ENCODE results near the gene SBF2. TPM values are rescaled to one million over a fixed set of nuclear protein-coding genes. Genes with fewer than 3 reads are reported as not detected.

Gene SBF2
- total and polyA plus RNA-seq, 2 donors (not counting 1 experiment from before 2014, with no cell fraction given): 5.6 to 17.7 TPM

DNA sequence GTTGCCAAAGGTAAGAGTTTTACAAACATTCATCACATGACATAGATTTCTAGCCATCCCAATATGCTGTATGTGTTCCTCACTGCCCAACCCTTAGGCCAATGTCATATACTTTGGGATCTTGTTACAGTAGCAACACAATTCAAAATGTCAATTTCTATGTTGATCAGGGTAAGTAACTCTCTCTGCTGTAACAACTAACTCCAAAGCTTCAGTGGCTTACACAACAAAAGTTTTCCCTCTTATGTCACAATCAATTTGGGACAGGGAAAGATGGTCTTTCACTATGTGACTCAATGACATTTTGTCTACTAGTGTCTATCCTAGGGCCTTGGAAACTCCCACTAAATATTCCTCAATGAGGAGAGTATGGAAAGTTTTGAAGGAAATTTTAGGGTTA is 144.5 kb downstream of the SBF2 start:
- no peaks in the 10 kb centered on the region for H3K4me1 Mint-ChIP-seq
- H3K9me3 Mint-ChIP-seq (ENCODE audit: insufficient read depth): peaks cover 6% of the 10 kb centered on the region
- Histone ChIP-seq H3K36me3 (replicated peaks in 1 of 2; ENCODE audit: control extremely low read depth in 1 of 2, control insufficient read depth in 1 of 2, extremely low read depth in 1 of 2, insufficient read depth in 2 of 2, low read length in 1 of 2) (no peaks in the 10 kb centered on the region), H2AFZ (ENCODE audit: insufficient read depth, low read depth, low read length, poor library complexity, severe bottlenecking) (no peak overlapping the region), H3K79me2 (ENCODE audit: control insufficient read depth, insufficient read depth, low read length) (no peaks in the 10 kb centered on the region), H3K27me3 (replicated peaks in 1 of 4; ENCODE audit: control extremely low read depth in 1 of 4, control insufficient read depth in 3 of 4, insufficient read depth in 4 of 4, low read length in 3 of 4) (no peaks in the 10 kb centered on the region), H3K4me2 (replicated peaks; ENCODE audit: low read depth, low read length, poor library complexity, severe bottlenecking) (no peak overlapping the region), H3K4me3 (ENCODE audit: control extremely low read depth in 1 of 5, extremely low read depth in 1 of 5, insufficient read depth in 1 of 5, low read depth in 2 of 5, low read length in 4 of 5) (no peak overlapping the region), H3K4me1 (ENCODE audit: control insufficient read depth in 2 of 2, insufficient read depth in 2 of 2, low read length in 2 of 2) (no peaks in the 10 kb centered on the region), H3K27ac (ENCODE audit: low read length in 2 of 2) (no peak overlapping the region), H3K9ac (ENCODE audit: low read length) (no peak overlapping the region), H3K9me3 (ENCODE audit: control extremely low read depth in 1 of 3, control insufficient read depth in 2 of 3, insufficient read depth in 1 of 3, low read length in 2 of 3) (peaks cover 0 to 3% (median 0%) of the 10 kb centered on the region in 3 donors), H4K20me1 (ENCODE audit: control insufficient read depth, insufficient read depth, low read length, poor library complexity, severe bottlenecking) (no peaks in the 10 kb centered on the region)
- H3K4me3 Mint-ChIP-seq: no peak overlapping the region
- intact Hi-C loops (cut with micrococcal nuclease): no loop called here
- ATAC-seq (ENCODE audit: low read depth) (no peak), DNase-seq (no peak)
- ChIA-PET POLR2A (no interaction called here), CTCF (no interaction called here)
- no peaks in the 10 kb centered on the region for H3K27me3 Mint-ChIP-seq
- TF ChIP-seq, protein P1, sequence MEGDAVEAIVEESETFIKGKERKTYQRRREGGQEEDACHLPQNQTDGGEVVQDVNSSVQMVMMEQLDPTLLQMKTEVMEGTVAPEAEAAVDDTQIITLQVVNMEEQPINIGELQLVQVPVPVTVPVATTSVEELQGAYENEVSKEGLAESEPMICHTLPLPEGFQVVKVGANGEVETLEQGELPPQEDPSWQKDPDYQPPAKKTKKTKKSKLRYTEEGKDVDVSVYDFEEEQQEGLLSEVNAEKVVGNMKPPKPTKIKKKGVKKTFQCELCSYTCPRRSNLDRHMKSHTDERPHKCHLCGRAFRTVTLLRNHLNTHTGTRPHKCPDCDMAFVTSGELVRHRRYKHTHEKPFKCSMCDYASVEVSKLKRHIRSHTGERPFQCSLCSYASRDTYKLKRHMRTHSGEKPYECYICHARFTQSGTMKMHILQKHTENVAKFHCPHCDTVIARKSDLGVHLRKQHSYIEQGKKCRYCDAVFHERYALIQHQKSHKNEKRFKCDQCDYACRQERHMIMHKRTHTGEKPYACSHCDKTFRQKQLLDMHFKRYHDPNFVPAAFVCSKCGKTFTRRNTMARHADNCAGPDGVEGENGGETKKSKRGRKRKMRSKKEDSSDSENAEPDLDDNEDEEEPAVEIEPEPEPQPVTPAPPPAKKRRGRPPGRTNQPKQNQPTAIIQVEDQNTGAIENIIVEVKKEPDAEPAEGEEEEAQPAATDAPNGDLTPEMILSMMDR (IDR thresholded peaks at IDR 0.05): no peak
- TF ChIP-seq EZH2 (IDR thresholded peaks at IDR 0.05; ENCODE audit: borderline replicate concordance, insufficient read depth, low read depth, low read length, poor library complexity, severe bottlenecking): no peak
- no peak overlapping the region for H3K27ac Mint-ChIP-seq

DNA sequence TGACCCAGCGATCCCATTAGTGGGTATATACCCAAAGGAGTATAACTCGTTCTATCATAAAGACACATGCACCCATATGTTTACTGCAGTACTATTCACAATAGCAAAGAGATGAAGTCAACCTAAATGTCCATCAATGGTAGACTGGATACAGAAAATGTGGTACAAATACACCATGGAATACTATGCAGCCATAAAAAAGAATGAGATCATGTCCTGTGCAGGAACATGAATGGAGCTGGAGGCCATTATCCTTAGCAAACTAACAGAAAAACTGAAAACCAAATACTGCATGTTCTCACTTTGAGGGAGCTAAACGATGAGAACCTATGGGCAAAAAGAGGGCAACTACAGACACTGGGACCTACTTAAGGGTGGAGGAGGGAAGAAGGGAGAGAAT is 146.8 kb downstream of the SBF2 start:
- CTCF ChIA-PET: no interaction called here

More for the DNA sequence above, 146.8 kb downstream of the SBF2 start:
- Mint-ChIP-seq H3K4me3 (no peak overlapping the region), H3K9me3 (ENCODE audit: insufficient read depth) (peaks cover 6% of the 10 kb centered on the region), H3K27ac (no peak overlapping the region), H3K4me1 (no peaks in the 10 kb centered on the region), H3K27me3 (no peaks in the 10 kb centered on the region)
- 100% methylated on average over 1 of the region's 3 CpGs for WGBS (ENCODE audit: insufficient coverage)
- Histone ChIP-seq H3K4me3 (ENCODE audit: control extremely low read depth in 1 of 5, extremely low read depth in 1 of 5, insufficient read depth in 1 of 5, low read depth in 2 of 5, low read length in 4 of 5) (no peak overlapping the region), H3K36me3 (replicated peaks in 1 of 2; ENCODE audit: control extremely low read depth in 1 of 2, control insufficient read depth in 1 of 2, extremely low read depth in 1 of 2, insufficient read depth in 2 of 2, low read length in 1 of 2) (no peaks in the 10 kb centered on the region), H3K9me3 (ENCODE audit: control extremely low read depth in 1 of 3, control insufficient read depth in 2 of 3, insufficient read depth in 1 of 3, low read length in 2 of 3) (peaks cover 0 to 3% (median 0%) of the 10 kb centered on the region in 3 donors), H3K27ac (ENCODE audit: low read length in 2 of 2) (no peak overlapping the region), H2AFZ (ENCODE audit: insufficient read depth, low read depth, low read length, poor library complexity, severe bottlenecking) (no peak overlapping the region), H3K4me2 (replicated peaks; ENCODE audit: low read depth, low read length, poor library complexity, severe bottlenecking) (no peak overlapping the region), H3K4me1 (ENCODE audit: control insufficient read depth in 2 of 2, insufficient read depth in 2 of 2, low read length in 2 of 2) (no peaks in the 10 kb centered on the region), H3K27me3 (replicated peaks in 1 of 4; ENCODE audit: control extremely low read depth in 1 of 4, control insufficient read depth in 3 of 4, insufficient read depth in 4 of 4, low read length in 3 of 4) (no peaks in the 10 kb centered on the region), H3K9ac (ENCODE audit: low read length) (no peak overlapping the region), H4K20me1 (ENCODE audit: control insufficient read depth, insufficient read depth, low read length, poor library complexity, severe bottlenecking) (no peaks in the 10 kb centered on the region), H3K79me2 (ENCODE audit: control insufficient read depth, insufficient read depth, low read length) (no peaks in the 10 kb centered on the region)
- POLR2A ChIA-PET: no interaction called here
- DNase-seq (no peak), ATAC-seq (ENCODE audit: low read depth) (no peak)
- intact Hi-C loops (cut with micrococcal nuclease): no loop called here
- TF ChIP-seq, protein P1 (IDR thresholded peaks at IDR 0.05): no peak
- TF ChIP-seq EZH2 (IDR thresholded peaks at IDR 0.05; ENCODE audit: borderline replicate concordance, insufficient read depth, low read depth, low read length, poor library complexity, severe bottlenecking): no peak

Measured in B cell (primary cell).